GM12892 (cell line): ENCODE measurements around the gene DAZAP1.
"Not testable (repeated sequence)": the region's sequence is repeated elsewhere in the genome, so short reads cannot be mapped to it uniquely, and the experiment has no call there.

ENCODE experiments used
- POLR2A ChIP-seq: IDR thresholded peaks from 2 replicates; pipeline ENCODE4 v1.6.1; 2011; ENCODE audit warnings: low read depth, low read length, control low read depth
- POLR2AphosphoS5 ChIP-seq: IDR thresholded peaks from 2 replicates; pipeline ENCODE4 v1.6.1; 2011; ENCODE audit warnings: low read depth, low read length, control low read depth
- TAF1 ChIP-seq: IDR thresholded peaks from 2 replicates; pipeline ENCODE4 v1.6.1; 2011; ENCODE audit warnings: low read depth, mild to moderate bottlenecking, control low read depth, low read length, borderline replicate concordance

GRCh38 chr19:1420085-1420484 lies 12.7 kb downstream of the DAZAP1 start:
- TF ChIP-seq POLR2A, POLR2AphosphoS5, TAF1: not testable (repeated sequence)
